Immature natural killer cell (primary cell): Measurements from ENCODE around the gene ZNF80. TPM values are rescaled to one million over a fixed set of nuclear protein-coding genes. Genes with fewer than 3 reads are reported as not detected.
"Not testable (repeated sequence)": the region's sequence is repeated elsewhere in the genome, so short reads cannot be mapped to it uniquely, and the experiment has no call there.

Experiments
- DNase-seq, 3 donors: peaks; one replicate each; pipeline ENCODE4 v3.0.0; 2022; ENCODE audit warnings: mixed read lengths in 1 of 3
- H3K27ac Mint-ChIP-seq, 6 donors: one replicate each; pipeline ENCODE4 v1.8.0; 2020; ENCODE audit warnings: mixed read lengths in 6 of 6, mild to moderate bottlenecking in 5 of 6, inconsistent platforms in 4 of 6, moderate library complexity in 3 of 6
- H3K27me3 Mint-ChIP-seq, 3 donors: one replicate each; pipeline ENCODE4 v1.8.0; 2020 to 2021; ENCODE audit warnings: low read depth in 3 of 3, mild to moderate bottlenecking in 3 of 3, mixed read lengths in 3 of 3, moderate library complexity in 3 of 3, inconsistent platforms in 1 of 3
- H3K36me3 Mint-ChIP-seq, 3 donors: one replicate each; pipeline ENCODE4 v1.8.0; 2020; ENCODE audit warnings: mixed read lengths in 3 of 3, inconsistent platforms in 2 of 3, mild to moderate bottlenecking in 2 of 3
- H3K4me1 Mint-ChIP-seq, 2 donors: one replicate each; pipeline ENCODE4 v1.8.0; 2020; ENCODE audit warnings: inconsistent platforms in 2 of 2, mild to moderate bottlenecking in 2 of 2, mixed read lengths in 2 of 2, moderate library complexity in 1 of 2
- H3K4me3 Mint-ChIP-seq, 5 donors: one replicate each; pipeline ENCODE4 v1.8.0; 2020; ENCODE audit warnings: mild to moderate bottlenecking in 5 of 5, mixed read lengths in 5 of 5, inconsistent platforms in 3 of 5, moderate library complexity in 3 of 5
- H3K9me3 Mint-ChIP-seq, 6 donors: one replicate each; pipeline ENCODE4 v1.8.0; 2020; ENCODE audit warnings: mild to moderate bottlenecking in 6 of 6, mixed read lengths in 6 of 6, inconsistent platforms in 4 of 6, moderate library complexity in 3 of 6
- polyA plus RNA-seq, 3 donors: library from polyadenylated mRNA; unstranded; fragments of 300-500 nt; fragmentation: Illumina TruSeq; gene quantifications; one replicate each; pipeline ENCODE4 v1.2.3, GENCODE V29; 2021

The ZNF80 gene
- 1 to 10 TPM in 2 of 3 donors, under 1 TPM in 1; 0.81 to 2.0 (median 1.7) TPM for polyA plus RNA-seq

DNA sequence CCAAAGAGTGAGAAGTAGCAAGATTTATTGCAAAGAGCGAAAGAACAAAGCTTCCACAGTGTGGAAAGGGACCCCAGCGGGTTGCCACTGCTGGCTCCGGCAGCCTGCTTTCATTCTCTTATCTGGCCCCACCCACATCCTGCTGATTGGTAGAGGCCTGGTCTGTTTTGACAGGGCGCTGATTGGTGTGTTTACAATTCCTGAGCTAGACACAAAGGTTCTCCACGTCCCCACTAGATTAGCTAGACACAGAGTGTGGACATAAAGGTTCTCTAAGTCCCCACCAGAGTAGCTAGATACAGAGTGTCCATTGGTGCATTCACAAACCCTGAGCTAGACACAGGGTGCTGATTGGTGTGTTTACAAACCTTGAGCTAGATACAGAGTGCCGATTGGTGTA is at the start of gene ZNF80:
TSS of gene ZNF80 (minus strand) at position 101 of the 400 bp plus-strand sequence. CDS start 504 bp downstream, outside the sequence.
- H3K27me3 Mint-ChIP-seq, H3K36me3 Mint-ChIP-seq, H3K9me3 Mint-ChIP-seq, DNase-seq: not testable (repeated sequence)
- peaks cover 54 to 64% of the 10 kb centered on the region in 2 donors for H3K4me1 Mint-ChIP-seq
- peak within 1 kb of the TSS; percentile 49 to 89 (median 70) for H3K4me3 Mint-ChIP-seq
- H3K27ac Mint-ChIP-seq, result peak within 1 kb of the TSS; percentile 74 to 94 (median 80)

GRCh38 chr3:114286266-114286665 is 48.9 kb upstream of the ZNF80 start:
- H3K27ac Mint-ChIP-seq, result peak overlapping the region; percentile 83 to 99 (median 96)

GRCh38 chr3:114285648-114286230 is 48.4 kb upstream of the ZNF80 start:
- peak overlapping the region; percentile 33 to 89 (median 78) for H3K4me3 Mint-ChIP-seq
- DNase-seq, result peak in 1 of 3 donors; percentile 38
- H3K36me3 Mint-ChIP-seq, result peaks cover 0 to 5% (median 4%) of the 10 kb centered on the region in 3 donors
- H3K27me3 Mint-ChIP-seq, result peaks cover under 1 to 8% (median 2%) of the 10 kb centered on the region in 3 donors
- H3K9me3 Mint-ChIP-seq, result peaks cover 0 to 2% (median 0%) of the 10 kb centered on the region in 6 donors
- H3K27ac Mint-ChIP-seq, result peak overlapping the region; percentile 83 to 99 (median 96)
- H3K4me1 Mint-ChIP-seq, result peaks cover 33 to 43% of the 10 kb centered on the region in 2 donors

More at GRCh38 chr3:114286266-114286665, 48.9 kb upstream of the ZNF80 start:
- Mint-ChIP-seq H3K4me3 (peak overlapping the region; percentile 33 to 89 (median 78)), H3K27me3 (peaks cover 5 to 14% (median 7%) of the 10 kb centered on the region in 3 donors), H3K4me1 (peaks cover 39 to 48% of the 10 kb centered on the region in 2 donors), H3K9me3 (peaks cover 0 to 2% (median 0%) of the 10 kb centered on the region in 6 donors), H3K36me3 (peaks cover 0 to 5% (median 4%) of the 10 kb centered on the region in 3 donors)
- DNase-seq, result peak in 1 of 3 donors; percentile 28

GRCh38 chr3:114284644-114285043 is 47.3 kb upstream of the ZNF80 start:
- peaks cover 0 to 5% (median 4%) of the 10 kb centered on the region in 3 donors for H3K36me3 Mint-ChIP-seq
- H3K27me3 Mint-ChIP-seq, result no peaks in the 10 kb centered on the region
- H3K9me3 Mint-ChIP-seq, result peaks cover 0 to 2% (median 0%) of the 10 kb centered on the region in 6 donors
- peak overlapping the region; percentile 71 to 99 (median 96) for H3K27ac Mint-ChIP-seq
- DNase-seq, result no peak
- peaks cover 25 to 35% of the 10 kb centered on the region in 2 donors for H3K4me1 Mint-ChIP-seq
- peak overlapping the region in 1 of 5 donors; percentile 89 for H3K4me3 Mint-ChIP-seq

GRCh38 chr3:114276856-114277255 is 39.5 kb upstream of the ZNF80 start:
- not testable (repeated sequence) for H3K27me3 Mint-ChIP-seq, H3K4me3 Mint-ChIP-seq, DNase-seq, H3K27ac Mint-ChIP-seq
- peaks cover 4 to 18% (median 6%) of the 10 kb centered on the region in 3 donors for H3K36me3 Mint-ChIP-seq
- peaks cover 0 to 12% (median under 1%) of the 10 kb centered on the region in 6 donors for H3K9me3 Mint-ChIP-seq
- peaks cover 26 to 36% of the 10 kb centered on the region in 2 donors for H3K4me1 Mint-ChIP-seq

GRCh38 chr3:114274929-114275328 is 37.6 kb upstream of the ZNF80 start:
- Mint-ChIP-seq H3K9me3 (peaks cover 5 to 21% (median 9%) of the 10 kb centered on the region in 6 donors), H3K4me1 (peaks cover 40 to 52% of the 10 kb centered on the region in 2 donors), H3K4me3 (no peak overlapping the region), H3K27ac (peak overlapping the region in 2 of 6 donors; percentile 67 to 69), H3K27me3 (peaks cover 0 to 3% (median 0%) of the 10 kb centered on the region in 3 donors), H3K36me3 (peaks cover 8 to 29% (median 9%) of the 10 kb centered on the region in 3 donors)
- DNase-seq, result no peak

DNA sequence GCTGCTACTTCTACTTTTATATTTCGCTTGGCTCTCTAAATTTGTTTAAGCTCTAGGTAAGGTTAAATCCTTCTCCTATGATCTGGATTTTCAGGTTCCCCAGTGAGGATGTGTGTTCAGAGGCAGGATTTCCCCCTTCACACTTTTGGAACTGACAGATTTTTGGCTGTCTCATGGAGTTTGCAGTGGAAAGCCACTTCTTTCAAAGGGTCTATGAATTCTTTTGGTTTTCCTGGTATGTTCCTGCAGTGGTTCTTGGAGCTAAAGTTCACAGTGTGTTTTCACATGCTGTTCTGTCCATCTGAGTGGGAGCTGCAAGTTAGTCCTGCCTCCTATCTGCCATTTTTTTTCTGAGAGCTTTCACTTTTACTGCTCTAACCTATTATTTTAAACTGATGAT is 34.9 kb upstream of the ZNF80 start:
- Mint-ChIP-seq H3K27ac (peak overlapping the region in 2 of 6 donors; percentile 60 to 73), H3K9me3 (peaks cover 23 to 35% (median 27%) of the 10 kb centered on the region in 6 donors), H3K4me1 (peaks cover 44 to 58% of the 10 kb centered on the region in 2 donors), H3K4me3 (no peak overlapping the region), H3K27me3 (peaks cover 0 to 6% (median 1%) of the 10 kb centered on the region in 3 donors), H3K36me3 (peaks cover 17 to 47% (median 27%) of the 10 kb centered on the region in 3 donors)
- no peak for DNase-seq

DNA sequence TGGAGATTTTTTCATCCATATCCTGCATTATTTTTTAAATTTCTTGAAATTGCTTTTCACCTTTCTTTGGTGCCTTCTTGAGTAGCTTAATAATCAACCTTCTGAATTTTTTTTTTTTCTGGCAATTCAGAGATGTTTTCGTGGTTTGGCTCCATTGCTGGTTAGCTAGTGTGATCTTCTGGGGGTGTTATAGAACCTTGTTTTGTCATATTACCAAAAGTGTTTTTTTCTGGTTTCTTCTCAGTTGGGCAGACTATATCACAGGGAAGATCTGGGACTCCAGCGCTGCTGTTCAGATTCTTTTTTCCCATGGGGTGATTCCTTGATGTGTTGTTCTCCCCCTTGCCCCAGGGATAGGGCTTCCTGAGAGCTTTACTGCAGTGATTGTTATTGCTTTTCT is 32.6 kb upstream of the ZNF80 start:
- Mint-ChIP-seq H3K27ac (peak overlapping the region; percentile 54 to 87 (median 74)), H3K27me3 (peaks cover 0 to 4% (median 1%) of the 10 kb centered on the region in 3 donors), H3K4me1 (peaks cover 35 to 46% of the 10 kb centered on the region in 2 donors), H3K9me3 (peaks cover 20 to 35% (median 27%) of the 10 kb centered on the region in 6 donors), H3K36me3 (peaks cover 17 to 44% (median 27%) of the 10 kb centered on the region in 3 donors), H3K4me3 (peak overlapping the region; percentile 6 to 49 (median 33))
- DNase-seq, result peak; percentile 38 to 55 (median 40)

- peaks cover 3 to 8% of the 10 kb centered on the region in 2 donors for H3K4me1 Mint-ChIP-seq
- H3K36me3 Mint-ChIP-seq, result peaks cover 0 to 6% (median 0%) of the 10 kb centered on the region in 3 donors
- DNase-seq, result no peak
- peaks cover 0 to 4% (median 0%) of the 10 kb centered on the region in 3 donors for H3K27me3 Mint-ChIP-seq
- no peak overlapping the region for H3K4me3 Mint-ChIP-seq
- no peak overlapping the region for H3K27ac Mint-ChIP-seq
- peaks cover 0 to 7% (median 0%) of the 10 kb centered on the region in 6 donors for H3K9me3 Mint-ChIP-seq
Observed at GRCh38 chr3:114260152-114260551, 22.8 kb upstream of the ZNF80 start.

- no peak overlapping the region for H3K4me3 Mint-ChIP-seq
- peaks cover 0 to 6% (median 0%) of the 10 kb centered on the region in 3 donors for H3K36me3 Mint-ChIP-seq
- H3K27ac Mint-ChIP-seq, result no peak overlapping the region
- H3K27me3 Mint-ChIP-seq, result peaks cover 0 to 4% (median 0%) of the 10 kb centered on the region in 3 donors
- peaks cover 0 to 7% (median 0%) of the 10 kb centered on the region in 6 donors for H3K9me3 Mint-ChIP-seq
- H3K4me1 Mint-ChIP-seq, result peaks cover 5 to 13% of the 10 kb centered on the region in 2 donors
- no peak for DNase-seq
Observed at GRCh38 chr3:114259566-114259965, 22.2 kb upstream of the ZNF80 start.

DNA sequence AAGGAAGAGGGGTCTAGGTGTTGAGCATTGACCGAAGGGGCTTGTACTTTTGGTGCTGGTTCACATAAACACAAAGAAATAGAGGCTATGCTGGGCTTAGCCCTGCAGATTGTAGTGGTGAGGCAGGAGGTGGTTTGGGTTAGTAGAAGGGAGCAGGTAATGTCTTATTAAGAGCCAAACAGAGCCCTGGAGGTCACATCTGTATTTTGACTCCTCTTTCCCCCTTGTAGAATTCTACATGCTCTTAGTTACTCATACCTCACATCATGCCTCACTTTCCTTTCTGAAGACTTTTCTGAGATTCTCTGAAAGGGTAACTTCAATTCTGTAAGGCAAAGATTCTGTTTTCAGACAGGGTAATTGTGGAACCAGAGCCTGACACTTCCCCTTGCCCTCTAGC is 16.1 kb upstream of the ZNF80 start:
- no peak overlapping the region for H3K4me3 Mint-ChIP-seq
- H3K36me3 Mint-ChIP-seq, result peaks cover 3 to 8% (median 6%) of the 10 kb centered on the region in 3 donors
- H3K27me3 Mint-ChIP-seq, result no peaks in the 10 kb centered on the region
- DNase-seq, result no peak
- H3K4me1 Mint-ChIP-seq, result peaks cover 17 to 29% of the 10 kb centered on the region in 2 donors
- peaks cover 0 to 2% (median 0%) of the 10 kb centered on the region in 6 donors for H3K9me3 Mint-ChIP-seq
- peak overlapping the region; percentile 26 to 76 (median 47) for H3K27ac Mint-ChIP-seq

DNA sequence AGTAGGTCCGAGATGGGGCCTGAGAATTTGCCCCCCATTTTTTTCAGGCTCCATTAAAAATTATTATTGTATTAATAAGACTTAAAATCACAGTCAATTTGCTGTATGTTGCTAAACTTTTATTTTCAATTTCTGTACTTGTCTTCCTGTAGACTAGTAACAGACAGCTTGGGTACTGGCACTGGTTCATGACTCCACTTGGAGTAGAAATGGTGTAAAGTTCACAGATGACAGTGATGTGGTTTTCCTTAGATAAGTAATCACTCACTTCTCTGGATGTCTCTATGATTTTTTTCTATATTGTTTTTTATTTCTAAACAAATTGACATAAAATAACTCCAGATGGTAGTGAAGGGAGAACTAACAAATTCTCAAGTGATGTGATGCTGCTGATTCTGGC is 15.6 kb upstream of the ZNF80 start:
- Mint-ChIP-seq H3K4me1 (peaks cover 20 to 29% of the 10 kb centered on the region in 2 donors), H3K9me3 (peaks cover 0 to 2% (median 0%) of the 10 kb centered on the region in 6 donors), H3K36me3 (peaks cover 3 to 8% (median 6%) of the 10 kb centered on the region in 3 donors), H3K27me3 (no peaks in the 10 kb centered on the region), H3K27ac (peak overlapping the region; percentile 1 to 76 (median 47)), H3K4me3 (no peak overlapping the region)
- DNase-seq, result no peak

GRCh38 chr3:114242947-114243346 is 5.6 kb upstream of the ZNF80 start:
- H3K4me1 Mint-ChIP-seq, result peaks cover 14 to 18% of the 10 kb centered on the region in 2 donors
- DNase-seq, result no peak
- H3K4me3 Mint-ChIP-seq, result no peak overlapping the region
- no peak overlapping the region for H3K27ac Mint-ChIP-seq
- peaks cover 0 to 12% (median 11%) of the 10 kb centered on the region in 3 donors for H3K36me3 Mint-ChIP-seq
- H3K27me3 Mint-ChIP-seq, result peaks cover 0 to 3% (median 0%) of the 10 kb centered on the region in 3 donors
- peaks cover 0 to 13% (median 7%) of the 10 kb centered on the region in 6 donors for H3K9me3 Mint-ChIP-seq

DNA sequence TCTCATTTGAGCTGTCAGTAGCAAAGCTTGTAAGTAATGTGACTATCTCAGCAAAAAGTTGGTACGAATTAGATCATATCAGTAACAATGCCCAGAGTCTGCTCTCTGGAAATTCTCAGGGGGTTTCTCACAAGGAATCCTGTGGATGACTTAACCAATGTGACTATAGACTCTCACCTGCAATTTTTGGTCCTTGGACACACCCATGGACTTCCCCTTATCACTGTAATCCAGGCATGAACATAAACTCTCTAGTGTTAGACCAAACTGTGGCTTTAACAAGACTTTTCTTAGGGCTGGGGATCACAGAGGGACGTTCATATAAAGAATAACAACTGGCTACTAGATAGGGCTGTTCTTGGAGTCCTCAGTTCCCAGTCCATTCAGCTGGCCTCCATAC is 3.9 kb upstream of the ZNF80 start:
- Mint-ChIP-seq H3K27ac (peak overlapping the region in 4 of 6 donors; percentile 25 to 66 (median 28)), H3K36me3 (peaks cover under 1 to 15% (median 15%) of the 10 kb centered on the region in 3 donors), H3K4me1 (peaks cover 25 to 33% of the 10 kb centered on the region in 2 donors), H3K9me3 (peaks cover 0 to 13% (median 9%) of the 10 kb centered on the region in 6 donors), H3K4me3 (no peak overlapping the region), H3K27me3 (peaks cover 0 to 3% (median 0%) of the 10 kb centered on the region in 3 donors)
- DNase-seq, result no peak
